ENCODE measurements around the gene CADM2.

- TF ChIP-seq, protein P1, sequence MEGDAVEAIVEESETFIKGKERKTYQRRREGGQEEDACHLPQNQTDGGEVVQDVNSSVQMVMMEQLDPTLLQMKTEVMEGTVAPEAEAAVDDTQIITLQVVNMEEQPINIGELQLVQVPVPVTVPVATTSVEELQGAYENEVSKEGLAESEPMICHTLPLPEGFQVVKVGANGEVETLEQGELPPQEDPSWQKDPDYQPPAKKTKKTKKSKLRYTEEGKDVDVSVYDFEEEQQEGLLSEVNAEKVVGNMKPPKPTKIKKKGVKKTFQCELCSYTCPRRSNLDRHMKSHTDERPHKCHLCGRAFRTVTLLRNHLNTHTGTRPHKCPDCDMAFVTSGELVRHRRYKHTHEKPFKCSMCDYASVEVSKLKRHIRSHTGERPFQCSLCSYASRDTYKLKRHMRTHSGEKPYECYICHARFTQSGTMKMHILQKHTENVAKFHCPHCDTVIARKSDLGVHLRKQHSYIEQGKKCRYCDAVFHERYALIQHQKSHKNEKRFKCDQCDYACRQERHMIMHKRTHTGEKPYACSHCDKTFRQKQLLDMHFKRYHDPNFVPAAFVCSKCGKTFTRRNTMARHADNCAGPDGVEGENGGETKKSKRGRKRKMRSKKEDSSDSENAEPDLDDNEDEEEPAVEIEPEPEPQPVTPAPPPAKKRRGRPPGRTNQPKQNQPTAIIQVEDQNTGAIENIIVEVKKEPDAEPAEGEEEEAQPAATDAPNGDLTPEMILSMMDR (IDR thresholded peaks at IDR 0.05; ENCODE audit: low read depth, low read length, poor library complexity, severe bottlenecking): no peak
- no peak for TF ChIP-seq EZH2phosphoT487 (IDR thresholded peaks at IDR 0.05; ENCODE audit: borderline replicate concordance, low read length)
These were observed 615.4 kb downstream of the CADM2 start for GRCh38 chr3:85574006-85574705.

All from DOHH2 (cell line).